Sigmoid colon (tissue), 3 donors: ENCODE results near the gene P3R3URF.

Experiments
- POLR2A ChIP-seq, 2 donors: fragments of 450-650 bp; IDR thresholded peaks; one replicate each; pipeline ENCODE4 v1.6.1; 2016; ENCODE audit warnings: antibody characterized with exemption in 2 of 2, mild to moderate bottlenecking in 2 of 2, moderate library complexity in 2 of 2
- TF ChIP-seq, protein P1 (sequence below), 4 experiments: fragments of 450-650 bp in 3 of 4; fragments of 200-600 bp in 1 of 4; IDR thresholded peaks; one replicate each; pipeline ENCODE4 v1.5.1; 2016 to 2019; ENCODE audit warnings: antibody characterized with exemption in 4 of 4, mild to moderate bottlenecking in 3 of 4, moderate library complexity in 2 of 4

GRCh38 chr1:46186076-46186475 lies 9.8 kb upstream of the P3R3URF start:
- TF ChIP-seq, protein P1, sequence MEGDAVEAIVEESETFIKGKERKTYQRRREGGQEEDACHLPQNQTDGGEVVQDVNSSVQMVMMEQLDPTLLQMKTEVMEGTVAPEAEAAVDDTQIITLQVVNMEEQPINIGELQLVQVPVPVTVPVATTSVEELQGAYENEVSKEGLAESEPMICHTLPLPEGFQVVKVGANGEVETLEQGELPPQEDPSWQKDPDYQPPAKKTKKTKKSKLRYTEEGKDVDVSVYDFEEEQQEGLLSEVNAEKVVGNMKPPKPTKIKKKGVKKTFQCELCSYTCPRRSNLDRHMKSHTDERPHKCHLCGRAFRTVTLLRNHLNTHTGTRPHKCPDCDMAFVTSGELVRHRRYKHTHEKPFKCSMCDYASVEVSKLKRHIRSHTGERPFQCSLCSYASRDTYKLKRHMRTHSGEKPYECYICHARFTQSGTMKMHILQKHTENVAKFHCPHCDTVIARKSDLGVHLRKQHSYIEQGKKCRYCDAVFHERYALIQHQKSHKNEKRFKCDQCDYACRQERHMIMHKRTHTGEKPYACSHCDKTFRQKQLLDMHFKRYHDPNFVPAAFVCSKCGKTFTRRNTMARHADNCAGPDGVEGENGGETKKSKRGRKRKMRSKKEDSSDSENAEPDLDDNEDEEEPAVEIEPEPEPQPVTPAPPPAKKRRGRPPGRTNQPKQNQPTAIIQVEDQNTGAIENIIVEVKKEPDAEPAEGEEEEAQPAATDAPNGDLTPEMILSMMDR (IDR thresholded peaks at IDR 0.05): no peak
- no peak for TF ChIP-seq POLR2A (IDR thresholded peaks at IDR 0.05)
